Muscle of leg (tissue), 11 donors: ENCODE data around the gene MCC. TPM values are rescaled to one million over a fixed set of nuclear protein-coding genes. Genes with fewer than 3 reads are reported as not detected.
A peak's percentile ranks its signal among the peaks of the same experiment; 100 is the strongest.

ENCODE experiments used
- DNase-seq: peaks from one replicate; pipeline ENCODE4 v3.0.0; 2013
- H3K27ac ChIP-seq: one replicate; pipeline ENCODE4 v1.5.1; 2013; ENCODE audit warnings: mild to moderate bottlenecking, low read length, control low read depth
- H3K27me3 ChIP-seq: one replicate; pipeline ENCODE4 v1.6.1; 2013; ENCODE audit warnings: low read length; ENCODE audit not compliant: control insufficient read depth, insufficient read depth
- H3K36me3 ChIP-seq: one replicate; pipeline ENCODE4 v1.6.1; 2013; ENCODE audit warnings: low read length; ENCODE audit not compliant: control insufficient read depth, insufficient read depth
- H3K4me1 ChIP-seq: one replicate; pipeline ENCODE4 v1.6.1; 2013; ENCODE audit warnings: low read length; ENCODE audit not compliant: control insufficient read depth, insufficient read depth
- H3K4me3 ChIP-seq: one replicate; pipeline ENCODE4 v1.5.1; 2013; ENCODE audit warnings: low read length, control low read depth
- H3K9me3 ChIP-seq: replicated peaks from 2 replicates; pipeline ENCODE4 v1.6.1; 2013; ENCODE audit warnings: low read depth, low read length; ENCODE audit not compliant: control insufficient read depth
- WGBS: methylation state at CpG from one replicate; pipeline ENCODE4 v1.1.5; 2013; ENCODE audit warnings: missing lambda C conversion rate; ENCODE audit not compliant: insufficient coverage; 5-methylcytosine and 5-hydroxymethylcytosine counted together
- polyA plus RNA-seq, 8 donors: library from polyadenylated mRNA; unstranded; fragments of 120-200 nt; gene quantifications; one replicate each; pipeline versions ENCODE4 v1.2.1 to v1.2.3, GENCODE V29; 2013; ENCODE audit warnings: inconsistent platforms in 1 of 8, low replicate concordance in 1 of 8; ENCODE audit not compliant: insufficient read length in 8 of 8, insufficient read depth in 1 of 8
- total RNA-seq: library from RNA; stranded (reverse); fragments of 120-200 nt; gene quantifications from one replicate; pipeline ENCODE4 v1.2.4, GENCODE V29; 2013

Gene MCC
- total and polyA plus RNA-seq, 9 donors, result 12.1 to 19.6 (median 17.0) TPM

GRCh38 chr5:113003763-113004162 lies 484.5 kb downstream of the MCC start:
- Histone ChIP-seq H3K36me3 (peaks cover 22% of the 10 kb centered on the region), H3K27me3 (no peaks in the 10 kb centered on the region), H3K9me3 (no peaks in the 10 kb centered on the region), H3K4me3 (no peak overlapping the region), H3K4me1 (no peaks in the 10 kb centered on the region), H3K27ac (no peak overlapping the region)
- WGBS, result no CpG with 5 or more reads among the region's 3 CpGs
- no peak for DNase-seq

GRCh38 chr5:113002423-113002822 lies 485.8 kb downstream of the MCC start:
- H3K9me3 ChIP-seq, result no peaks in the 10 kb centered on the region
- 80% methylated on average over 1 of the region's 5 CpGs for WGBS
- no peak overlapping the region for H3K4me3 ChIP-seq
- no peak for DNase-seq
- no peak overlapping the region for H3K27ac ChIP-seq
- peaks cover 22% of the 10 kb centered on the region for H3K36me3 ChIP-seq
- H3K4me1 ChIP-seq, result no peaks in the 10 kb centered on the region
- no peaks in the 10 kb centered on the region for H3K27me3 ChIP-seq

- Histone ChIP-seq H3K36me3 (peaks cover 20% of the 10 kb centered on the region), H3K4me3 (no peak overlapping the region), H3K27ac (no peak overlapping the region), H3K9me3 (no peaks in the 10 kb centered on the region), H3K4me1 (no peaks in the 10 kb centered on the region), H3K27me3 (no peaks in the 10 kb centered on the region)
- DNase-seq, result peak; percentile 52
- no CpG with 5 or more reads among the region's 2 CpGs for WGBS
These were observed 487.8 kb downstream of the MCC start for GRCh38 chr5:113000466-113000865.

GRCh38 chr5:112998296-112998695 lies 490.0 kb downstream of the MCC start:
- H3K27me3 ChIP-seq, result no peaks in the 10 kb centered on the region
- no peak for DNase-seq
- H3K9me3 ChIP-seq, result no peaks in the 10 kb centered on the region
- no peak overlapping the region for H3K4me3 ChIP-seq
- H3K27ac ChIP-seq, result no peak overlapping the region
- H3K36me3 ChIP-seq, result peaks cover 20% of the 10 kb centered on the region
- no peaks in the 10 kb centered on the region for H3K4me1 ChIP-seq
- no CpG with 5 or more reads among the region's 4 CpGs for WGBS

GRCh38 chr5:112996830-112997374 lies 491.4 kb downstream of the MCC start:
- no peaks in the 10 kb centered on the region for H3K9me3 ChIP-seq
- no CpG with 5 or more reads among the region's 4 CpGs for WGBS
- no peaks in the 10 kb centered on the region for H3K4me1 ChIP-seq
- DNase-seq, result no peak
- H3K27me3 ChIP-seq, result no peaks in the 10 kb centered on the region
- no peak overlapping the region for H3K27ac ChIP-seq
- no peak overlapping the region for H3K4me3 ChIP-seq
- peaks cover 9% of the 10 kb centered on the region for H3K36me3 ChIP-seq

- Histone ChIP-seq H3K27ac (no peak overlapping the region), H3K9me3 (no peaks in the 10 kb centered on the region), H3K4me1 (no peaks in the 10 kb centered on the region), H3K27me3 (no peaks in the 10 kb centered on the region), H3K4me3 (no peak overlapping the region), H3K36me3 (peaks cover 8% of the 10 kb centered on the region)
- WGBS, result no CpG with 5 or more reads among the region's 7 CpGs
- DNase-seq, result peak; percentile 86
These were observed 492.3 kb downstream of the MCC start for GRCh38 chr5:112995764-112996618.

- Histone ChIP-seq H3K4me1 (no peaks in the 10 kb centered on the region), H3K4me3 (no peak overlapping the region), H3K27me3 (no peaks in the 10 kb centered on the region), H3K27ac (no peak overlapping the region), H3K36me3 (peaks cover 7% of the 10 kb centered on the region), H3K9me3 (no peaks in the 10 kb centered on the region)
- no peak for DNase-seq
- no CpG with 5 or more reads among the region's 4 CpGs for WGBS
These were observed 502.0 kb downstream of the MCC start for GRCh38 chr5:112986224-112986623.

GRCh38 chr5:112983363-112983762 lies 504.9 kb downstream of the MCC start:
- H3K27ac ChIP-seq, result peak overlapping the region; percentile 32
- H3K36me3 ChIP-seq, result peaks cover 9% of the 10 kb centered on the region
- peak; percentile 22 for DNase-seq
- no peaks in the 10 kb centered on the region for H3K4me1 ChIP-seq
- H3K4me3 ChIP-seq, result no peak overlapping the region
- WGBS, result 50% methylated on average over 1 of the region's 2 CpGs
- H3K9me3 ChIP-seq, result no peaks in the 10 kb centered on the region
- no peaks in the 10 kb centered on the region for H3K27me3 ChIP-seq

- H3K27me3 ChIP-seq, result no peaks in the 10 kb centered on the region
- no peak overlapping the region for H3K4me3 ChIP-seq
- H3K27ac ChIP-seq, result no peak overlapping the region
- 93% methylated on average over 3 of the region's 3 CpGs for WGBS
- H3K4me1 ChIP-seq, result peaks cover 9% of the 10 kb centered on the region
- no peak for DNase-seq
- H3K9me3 ChIP-seq, result no peaks in the 10 kb centered on the region
- H3K36me3 ChIP-seq, result peaks cover 2% of the 10 kb centered on the region
These were observed 508.5 kb downstream of the MCC start for GRCh38 chr5:112979723-112980122.

- DNase-seq, result no peak
- Histone ChIP-seq H3K27me3 (no peaks in the 10 kb centered on the region), H3K9me3 (no peaks in the 10 kb centered on the region), H3K4me1 (peaks cover 9% of the 10 kb centered on the region), H3K36me3 (peaks cover 2% of the 10 kb centered on the region), H3K27ac (no peak overlapping the region), H3K4me3 (no peak overlapping the region)
- no CpG with 5 or more reads among the region's 2 CpGs for WGBS
These were observed 509.4 kb downstream of the MCC start for GRCh38 chr5:112978836-112979235.
